Bronchial epithelial cell (primary cell): ENCODE measurements around the gene BMP3. TPM values are rescaled to one million over a fixed set of nuclear protein-coding genes. Genes with fewer than 3 reads are reported as not detected.
A peak's percentile ranks its signal among the peaks of the same experiment; 100 is the strongest.

Experiments
- DNase-seq: peaks from one replicate; pipeline ENCODE4 v3.0.0-alpha.2; 2010; ENCODE audit warnings: low read depth
- FAIRE-seq: peaks from 2 replicates; lab custom pipeline; 2011; peaks lifted over from hg19 to GRCh38; lab: Jason Lieb, UNC
- H3K27me3 ChIP-seq: 2 replicates; pipeline ENCODE4 v1.5.1; 2011; ENCODE audit warnings: low read length; ENCODE audit not compliant: control insufficient read depth, insufficient read depth
- H3K36me3 ChIP-seq: 2 replicates; pipeline ENCODE4 v1.5.1; 2011; ENCODE audit warnings: low read length; ENCODE audit not compliant: control insufficient read depth, insufficient read depth
- H3K4me3 ChIP-seq: 2 replicates; pipeline ENCODE4 v1.5.1; 2011; ENCODE audit warnings: mild to moderate bottlenecking, low read depth, low read length, control low read depth
- CTCF ChIP-seq: IDR thresholded peaks from 2 replicates; pipeline ENCODE4 v1.5.1; 2011; ENCODE audit warnings: mild to moderate bottlenecking, moderate library complexity, low read length, control low read depth, inconsistent platforms; ENCODE audit not compliant: insufficient read depth, severe bottlenecking
- total RNA-seq: library from RNA; depleted of rRNA; stranded (reverse); fragments of >200 nt; gene quantifications from 2 replicates; pipeline ENCODE4 v1.2.1, GENCODE V29; 2014

Gene BMP3
- total RNA-seq, 1 donor from 2014 or later, result under 0.01 TPM

- no peak overlapping the region for H3K4me3 ChIP-seq
- peaks cover 2% of the 10 kb centered on the region for H3K27me3 ChIP-seq
- H3K36me3 ChIP-seq, result no peaks in the 10 kb centered on the region
- FAIRE-seq (no peak), DNase-seq (no peak)
- TF ChIP-seq CTCF, result no peak
Observed at GRCh38 chr4:81062001-81062400, 31.5 kb downstream of the BMP3 start.

GRCh38 chr4:81065446-81065845 is 34.9 kb downstream of the BMP3 start:
- H3K4me3 ChIP-seq, result no peak overlapping the region
- no peaks in the 10 kb centered on the region for H3K36me3 ChIP-seq
- DNase-seq (no peak), FAIRE-seq (no peak)
- TF ChIP-seq CTCF, result no peak
- peaks cover 2% of the 10 kb centered on the region for H3K27me3 ChIP-seq

- peak; percentile 94 for TF ChIP-seq CTCF
- Histone ChIP-seq H3K4me3 (no peak overlapping the region), H3K36me3 (no peaks in the 10 kb centered on the region), H3K27me3 (no peaks in the 10 kb centered on the region)
- FAIRE-seq (peak; percentile 47), DNase-seq (peak; percentile 81)
Observed at GRCh38 chr4:81069706-81070331, 39.3 kb downstream of the BMP3 start.

- no peak for TF ChIP-seq CTCF
- no peaks in the 10 kb centered on the region for H3K36me3 ChIP-seq
- no peak for FAIRE-seq
- DNase-seq, result no peak
- H3K27me3 ChIP-seq, result no peaks in the 10 kb centered on the region
- H3K4me3 ChIP-seq, result no peak overlapping the region
Observed at GRCh38 chr4:81071013-81071412, 40.5 kb downstream of the BMP3 start.

- no peak for FAIRE-seq
Observed at GRCh38 chr4:81081156-81081555, 50.6 kb downstream of the BMP3 start.

More at GRCh38 chr4:81081156-81081555, 50.6 kb downstream of the BMP3 start:
- no peak for DNase-seq
- no peak for TF ChIP-seq CTCF
- Histone ChIP-seq H3K36me3 (no peaks in the 10 kb centered on the region), H3K4me3 (no peak overlapping the region), H3K27me3 (no peaks in the 10 kb centered on the region)
